GM19395 (cell line): ENCODE measurements around the gene SGMS1.
A peak's percentile ranks its signal among the peaks of the same experiment; 100 is the strongest.
"Not testable (repeated sequence)": the region's sequence is repeated elsewhere in the genome, so short reads cannot be mapped to it uniquely, and the experiment has no call there.

Experiments
- ATAC-seq: cut with Tn5 transposase; IDR thresholded peaks from one replicate; pipeline ENCODE4 v1.9.1; 2021; ENCODE audit warnings: mild to moderate bottlenecking, moderate library complexity; ENCODE audit not compliant: unreplicated experiment

SGMS1 gene

DNA sequence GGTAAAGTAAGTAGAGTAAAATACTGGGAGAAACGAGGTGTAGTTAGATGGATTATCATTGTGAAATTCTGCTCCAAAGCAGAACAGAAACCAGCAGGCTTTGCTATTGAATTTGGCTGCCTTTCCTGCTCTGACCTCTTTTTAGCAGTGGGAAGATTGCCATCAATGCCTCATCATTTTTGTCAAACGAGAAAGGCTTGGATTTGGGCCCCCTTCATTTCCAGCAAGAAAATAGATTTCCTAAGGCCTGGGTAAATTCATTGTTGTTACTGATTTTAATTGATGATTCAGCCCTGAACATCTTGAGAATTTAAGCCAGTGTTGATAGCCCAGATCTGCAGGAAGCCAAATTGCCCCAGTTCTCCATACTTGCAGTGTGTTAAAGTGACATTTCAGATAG lies 337.2 kb downstream of the SGMS1 start:
- no peak for ATAC-seq

DNA sequence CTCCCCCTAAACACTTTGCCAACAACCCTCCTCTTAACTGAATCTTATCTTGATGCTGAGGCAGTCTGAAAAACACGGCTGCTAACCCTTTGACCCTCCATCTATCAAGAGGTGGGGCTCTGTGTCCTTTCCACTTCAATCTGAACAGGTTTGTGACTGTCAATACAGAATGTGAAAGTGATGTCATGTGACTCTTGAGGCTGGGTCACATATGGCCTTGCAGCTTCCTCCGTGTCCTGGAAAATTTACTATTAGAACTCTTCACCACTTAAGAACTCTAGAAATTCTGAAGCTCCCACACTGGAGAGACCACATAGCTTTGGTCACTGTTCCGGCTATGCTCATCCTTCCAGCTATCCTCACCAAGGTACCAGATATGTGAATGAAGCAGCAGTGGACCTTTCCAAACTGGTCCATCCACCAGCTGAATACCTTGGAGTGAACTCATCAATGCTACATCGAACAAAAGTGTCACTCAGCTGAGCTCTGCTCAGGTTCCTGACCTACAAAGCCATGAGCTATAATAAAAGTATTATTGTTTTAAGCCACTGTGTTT lies 341.7 kb downstream of the SGMS1 start:
- ATAC-seq = no peak

DNA sequence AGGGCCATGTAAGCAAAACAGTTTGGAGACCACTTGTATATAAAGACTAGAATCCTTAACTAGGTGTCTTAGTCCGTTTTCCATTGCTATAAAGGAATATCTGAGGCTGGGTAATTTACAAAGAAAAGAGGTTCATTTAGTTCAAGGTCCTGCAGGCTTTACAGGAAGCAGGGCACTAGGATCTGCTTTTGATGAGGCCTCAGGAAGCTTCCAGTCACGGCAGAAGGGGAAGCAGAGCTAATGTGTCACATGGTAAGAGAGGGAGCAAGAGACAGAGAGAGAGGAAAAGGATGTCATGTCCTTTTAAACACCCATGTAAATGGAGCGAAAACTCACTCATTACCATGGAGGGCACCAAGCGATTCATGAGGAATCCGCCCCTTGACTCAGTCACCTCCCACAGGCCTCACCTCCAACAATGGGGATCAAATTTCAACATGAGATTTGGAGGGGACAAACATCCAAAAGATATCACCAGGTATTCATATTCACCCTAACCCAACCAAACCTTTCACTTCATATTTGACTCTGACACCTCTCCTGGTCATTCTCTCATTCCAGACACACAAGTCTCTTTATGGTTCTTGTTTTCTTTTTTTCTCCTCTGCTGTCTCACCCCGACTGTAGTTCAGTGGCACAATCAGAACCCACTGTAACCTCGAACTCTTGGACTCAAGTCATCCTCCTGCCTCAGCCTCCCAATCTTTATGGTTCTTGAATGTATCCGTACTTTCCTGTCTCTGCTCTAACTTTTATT lies 342.4 kb downstream of the SGMS1 start:
- no peak for ATAC-seq

DNA sequence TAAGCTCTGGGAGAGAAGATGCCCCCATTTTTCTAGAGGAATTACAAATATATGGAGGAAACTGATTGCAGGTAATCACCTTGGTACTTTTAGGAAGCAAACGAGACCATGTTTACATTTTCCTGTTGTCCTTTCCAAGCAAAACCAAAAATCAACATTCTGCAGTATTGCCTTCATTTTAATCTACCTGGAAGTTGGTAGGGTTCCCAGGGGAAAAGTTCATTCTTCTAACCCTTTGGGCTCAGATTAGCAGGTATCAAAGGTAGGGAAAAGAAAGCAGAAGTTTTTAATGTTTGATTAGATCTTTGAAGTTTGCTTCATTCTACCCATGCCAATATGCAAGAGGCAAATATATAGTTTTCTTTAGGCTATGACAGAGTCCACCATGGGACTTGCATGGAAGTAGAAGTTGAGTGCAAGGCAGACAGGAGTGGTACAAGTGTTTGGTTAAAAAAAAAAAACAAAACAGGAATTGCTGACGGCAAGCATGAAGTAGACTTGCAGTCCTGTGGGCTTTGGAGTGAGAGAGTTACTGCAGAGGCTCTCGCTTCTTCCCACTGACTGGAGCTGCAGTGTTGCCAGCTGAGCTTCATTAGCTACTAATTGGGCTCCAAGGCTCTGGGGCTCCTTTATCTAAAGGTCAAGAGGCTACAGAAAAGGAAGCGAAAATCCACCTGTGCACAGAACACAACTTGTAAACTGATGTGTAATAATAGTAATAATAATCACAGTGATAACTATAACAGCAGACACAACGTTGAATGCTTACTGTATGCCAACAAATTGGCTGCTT lies 343.5 kb downstream of the SGMS1 start:
- ATAC-seq = no peak

DNA sequence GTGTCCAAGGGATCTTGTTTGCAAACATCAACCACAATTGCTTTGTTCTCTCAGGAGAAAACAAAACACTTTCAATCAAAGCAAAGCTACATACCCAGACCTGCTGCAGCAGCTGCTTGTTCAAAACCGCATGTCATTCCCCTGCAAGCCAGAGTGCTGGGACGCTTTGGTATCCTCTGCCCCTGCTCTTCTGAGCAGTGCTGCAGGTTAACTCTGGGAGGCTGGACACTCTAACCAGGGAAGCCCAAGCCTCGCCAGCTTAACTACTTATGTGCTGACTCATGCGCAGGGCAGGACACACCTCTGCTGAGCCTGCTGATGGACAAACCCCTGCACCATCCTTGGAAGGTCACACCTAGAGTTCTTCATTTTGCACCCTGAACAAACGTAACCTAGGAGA lies 344.3 kb downstream of the SGMS1 start:
- ATAC-seq = no peak

DNA sequence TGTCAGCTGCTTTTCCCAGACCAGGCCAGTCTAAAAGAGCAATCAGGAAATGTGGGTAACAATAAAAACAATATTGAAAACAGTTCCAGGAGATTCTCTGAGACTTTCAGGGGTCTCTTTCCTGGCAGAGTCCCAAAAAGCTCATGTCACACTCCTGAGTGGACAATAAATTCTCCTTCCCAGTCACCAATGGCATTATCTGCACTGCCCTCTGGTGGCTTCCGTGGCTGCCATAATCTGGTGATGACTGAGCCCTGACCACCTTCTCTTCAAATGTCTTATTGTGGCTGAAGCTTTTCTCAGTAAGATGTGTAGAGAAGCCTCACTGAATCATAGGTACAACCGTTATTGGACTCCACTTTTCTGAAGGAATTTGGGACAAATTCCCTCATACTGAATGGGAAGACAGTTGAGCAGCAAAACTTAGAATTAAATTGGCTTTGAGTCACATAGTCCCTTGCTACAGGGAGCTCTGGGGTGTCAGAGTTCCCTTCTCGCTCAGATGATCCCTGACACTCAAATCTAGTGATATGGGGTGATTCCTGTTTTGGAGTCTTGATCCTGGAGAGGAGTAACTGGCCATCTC lies 348.0 kb downstream of the SGMS1 start:
- ATAC-seq = peak; percentile 74

DNA sequence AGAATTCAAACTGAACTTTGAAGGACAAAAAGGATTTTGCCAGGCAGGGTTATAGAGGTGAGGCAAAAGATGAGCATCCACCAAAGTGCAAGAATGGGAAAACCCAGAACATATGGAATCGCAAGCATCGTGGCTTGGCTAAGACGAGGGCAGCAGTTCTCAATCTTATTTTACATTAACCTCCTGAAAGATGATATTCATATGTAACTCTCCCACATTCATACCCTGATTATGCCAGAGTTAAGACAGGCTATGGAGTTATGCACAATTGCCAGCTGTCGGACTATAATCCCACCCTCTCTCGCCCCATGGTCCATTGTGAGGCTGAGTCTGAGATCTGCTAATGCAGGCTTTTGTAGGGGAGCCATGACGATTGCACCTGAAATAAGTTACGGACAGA lies 351.2 kb downstream of the SGMS1 start:
- ATAC-seq = no peak

DNA sequence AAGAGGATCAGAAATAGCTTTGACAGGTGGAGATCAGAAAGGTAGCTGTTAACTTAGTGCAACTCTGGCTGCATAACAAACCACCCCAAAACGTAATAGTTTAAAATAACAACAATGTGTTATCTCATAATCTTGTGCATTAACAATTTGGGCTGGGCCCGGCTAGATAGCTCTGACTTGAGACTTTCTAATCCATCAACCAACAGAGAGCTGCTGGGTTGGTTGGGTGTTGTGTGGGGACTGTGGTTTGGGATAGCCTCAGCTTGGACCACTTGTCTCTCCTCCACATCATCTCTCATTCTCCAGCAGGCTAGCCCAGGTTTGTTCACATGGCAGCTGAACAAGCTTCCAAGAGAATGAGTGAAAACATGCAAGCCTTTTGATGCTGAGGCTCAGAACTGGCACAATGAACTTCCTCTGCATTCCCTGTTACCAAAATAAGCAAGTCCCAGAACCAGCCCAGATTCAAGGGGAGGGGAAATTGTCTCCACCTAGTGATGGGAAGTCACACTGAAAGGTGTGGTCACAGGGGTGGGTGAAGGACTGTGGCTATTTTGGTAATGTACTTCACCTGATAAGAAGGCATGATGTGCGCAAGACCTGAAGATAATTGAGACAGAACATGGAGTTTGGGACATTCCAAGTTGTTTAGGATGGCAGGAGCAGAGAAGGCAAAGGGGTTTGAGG lies 352.0 kb downstream of the SGMS1 start:
- no peak for ATAC-seq

DNA sequence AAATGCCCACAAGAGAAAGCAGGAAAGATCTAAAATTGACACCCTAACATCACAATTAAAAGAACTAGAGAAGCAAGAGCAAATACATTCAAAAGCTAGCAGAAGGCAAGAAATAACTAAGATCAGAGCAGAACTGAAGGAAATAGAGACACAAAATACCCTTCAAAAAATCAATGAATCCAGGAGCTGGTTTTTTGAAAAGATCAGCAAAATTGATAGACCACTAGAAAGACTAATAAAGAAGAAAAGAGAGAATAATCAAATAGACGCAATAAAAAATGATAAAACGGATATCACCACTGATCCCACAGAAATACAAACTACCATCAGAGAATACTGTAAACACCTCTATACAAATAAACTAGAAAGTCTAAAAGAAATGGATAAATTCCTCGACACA lies 355.9 kb downstream of the SGMS1 start:
- not testable (repeated sequence) for ATAC-seq

DNA sequence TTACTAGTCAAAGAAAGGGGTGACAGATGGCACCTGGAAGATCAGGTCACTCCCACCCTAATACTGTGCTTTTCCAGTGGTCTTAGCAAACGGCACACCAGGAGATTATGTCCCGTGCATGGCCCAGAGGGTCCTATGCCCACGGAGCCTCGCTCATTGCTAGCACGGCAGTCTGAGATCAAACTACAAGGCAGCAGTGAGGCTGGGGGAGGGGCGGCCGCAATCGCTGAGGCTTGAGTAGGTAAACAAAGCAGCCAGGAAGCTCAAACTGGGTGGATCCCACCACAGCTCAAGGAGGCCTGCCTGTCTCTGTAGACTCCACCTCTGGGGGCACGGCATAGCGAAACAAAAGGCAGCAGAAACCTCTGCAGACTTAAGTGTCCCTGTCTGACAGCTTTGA lies 361.1 kb downstream of the SGMS1 start:
- ATAC-seq = not testable (repeated sequence)

DNA sequence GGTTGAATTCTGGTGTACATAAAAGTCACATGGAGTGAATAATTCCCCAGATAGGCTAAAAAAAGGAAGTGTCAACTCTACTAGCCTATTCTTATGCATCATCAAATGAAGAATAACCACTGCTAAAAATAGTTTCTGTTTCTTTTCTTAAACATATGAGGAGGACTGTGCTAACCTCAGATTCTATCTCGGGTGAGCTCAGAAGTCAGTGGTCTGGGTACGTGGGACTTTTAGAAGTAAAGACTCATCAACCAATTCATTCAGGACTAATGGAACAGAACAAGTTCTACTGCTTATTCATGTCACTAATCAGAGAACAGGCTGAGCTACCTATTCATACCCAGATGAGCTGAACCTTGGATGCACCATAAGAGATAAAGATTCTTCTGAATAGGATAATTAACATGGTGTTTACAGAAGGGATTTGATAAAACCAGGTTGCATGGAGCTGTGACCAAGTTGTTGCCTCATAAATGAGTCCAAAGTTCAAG lies 362.9 kb downstream of the SGMS1 start:
- peak; percentile 99 for ATAC-seq
